Progenitor cell of endocrine pancreas (in vitro differentiated cells): ENCODE data around the gene MYRIP. TPM values are rescaled to one million over a fixed set of nuclear protein-coding genes. Genes with fewer than 3 reads are reported as not detected.
A peak's percentile ranks its signal among the peaks of the same experiment; 100 is the strongest.

Source experiments
- DNase-seq: peaks from one replicate; pipeline ENCODE4 v3.0.0; 2021; ENCODE audit warnings: low spot score; ENCODE audit not compliant: unreplicated experiment
- H3K27ac Mint-ChIP-seq: 2 replicates; pipeline ENCODE4 v1.8.0; 2021; ENCODE audit warnings: mild to moderate bottlenecking, moderate library complexity, mixed read lengths
- H3K27me3 Mint-ChIP-seq: 2 replicates; pipeline ENCODE4 v1.8.0; 2021; ENCODE audit warnings: mixed read lengths
- H3K36me3 Mint-ChIP-seq: 2 replicates; pipeline ENCODE4 v1.8.0; 2022; ENCODE audit warnings: mixed read lengths; ENCODE audit not compliant: insufficient read depth
- H3K4me1 Mint-ChIP-seq: 2 replicates; pipeline ENCODE4 v1.8.0; 2021; ENCODE audit warnings: low read depth, mixed read lengths
- H3K4me3 Mint-ChIP-seq: 2 replicates; pipeline ENCODE4 v1.8.0; 2021; ENCODE audit warnings: low read depth, mild to moderate bottlenecking, moderate library complexity, mixed read lengths
- H3K9me3 Mint-ChIP-seq: 2 replicates; pipeline ENCODE4 v1.8.0; 2021; ENCODE audit warnings: low read depth, mixed read lengths
- total RNA-seq: library from RNA; stranded (reverse); gene quantifications from 2 replicates; pipeline ENCODE4 v1.2.1, GENCODE V29; 2021
- TF ChIP-seq, protein P1 (sequence below): fragments of 200-600 bp; sonication (generic); IDR thresholded peaks from one replicate; pipeline ENCODE4 v1.5.0; 2021; ENCODE audit warnings: antibody characterized with exemption, mild to moderate bottlenecking; ENCODE audit not compliant: unreplicated experiment

Gene MYRIP
- total RNA-seq, 1 donor from 2014 or later, result 0.57 TPM

DNA sequence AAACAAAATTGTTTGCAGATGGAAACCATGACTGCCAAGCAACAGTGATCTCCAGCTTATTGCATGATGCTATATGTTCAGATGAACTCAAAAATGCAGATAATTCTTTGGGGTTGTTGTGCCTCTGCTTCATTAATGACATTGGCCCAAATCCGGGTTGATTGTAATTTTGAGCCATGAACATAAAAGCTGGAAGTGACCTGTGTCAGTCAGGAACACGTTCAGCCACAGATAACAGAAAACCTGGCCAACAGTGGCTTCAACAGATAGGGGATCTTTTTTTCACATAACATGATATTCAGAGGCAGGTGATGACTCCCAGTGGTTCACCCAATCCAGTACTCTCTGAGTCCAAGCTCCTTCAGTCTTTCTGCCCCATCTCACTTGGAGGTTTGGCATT lies 423.2 kb downstream of the MYRIP start:
- no peaks in the 10 kb centered on the region for H3K36me3 Mint-ChIP-seq
- peaks cover 2% of the 10 kb centered on the region for H3K9me3 Mint-ChIP-seq
- H3K4me3 Mint-ChIP-seq, result no peak overlapping the region
- H3K4me1 Mint-ChIP-seq, result no peaks in the 10 kb centered on the region
- DNase-seq, result no peak
- H3K27me3 Mint-ChIP-seq, result no peaks in the 10 kb centered on the region
- no peak overlapping the region for H3K27ac Mint-ChIP-seq
- TF ChIP-seq, protein P1, sequence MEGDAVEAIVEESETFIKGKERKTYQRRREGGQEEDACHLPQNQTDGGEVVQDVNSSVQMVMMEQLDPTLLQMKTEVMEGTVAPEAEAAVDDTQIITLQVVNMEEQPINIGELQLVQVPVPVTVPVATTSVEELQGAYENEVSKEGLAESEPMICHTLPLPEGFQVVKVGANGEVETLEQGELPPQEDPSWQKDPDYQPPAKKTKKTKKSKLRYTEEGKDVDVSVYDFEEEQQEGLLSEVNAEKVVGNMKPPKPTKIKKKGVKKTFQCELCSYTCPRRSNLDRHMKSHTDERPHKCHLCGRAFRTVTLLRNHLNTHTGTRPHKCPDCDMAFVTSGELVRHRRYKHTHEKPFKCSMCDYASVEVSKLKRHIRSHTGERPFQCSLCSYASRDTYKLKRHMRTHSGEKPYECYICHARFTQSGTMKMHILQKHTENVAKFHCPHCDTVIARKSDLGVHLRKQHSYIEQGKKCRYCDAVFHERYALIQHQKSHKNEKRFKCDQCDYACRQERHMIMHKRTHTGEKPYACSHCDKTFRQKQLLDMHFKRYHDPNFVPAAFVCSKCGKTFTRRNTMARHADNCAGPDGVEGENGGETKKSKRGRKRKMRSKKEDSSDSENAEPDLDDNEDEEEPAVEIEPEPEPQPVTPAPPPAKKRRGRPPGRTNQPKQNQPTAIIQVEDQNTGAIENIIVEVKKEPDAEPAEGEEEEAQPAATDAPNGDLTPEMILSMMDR, result no peak

DNA sequence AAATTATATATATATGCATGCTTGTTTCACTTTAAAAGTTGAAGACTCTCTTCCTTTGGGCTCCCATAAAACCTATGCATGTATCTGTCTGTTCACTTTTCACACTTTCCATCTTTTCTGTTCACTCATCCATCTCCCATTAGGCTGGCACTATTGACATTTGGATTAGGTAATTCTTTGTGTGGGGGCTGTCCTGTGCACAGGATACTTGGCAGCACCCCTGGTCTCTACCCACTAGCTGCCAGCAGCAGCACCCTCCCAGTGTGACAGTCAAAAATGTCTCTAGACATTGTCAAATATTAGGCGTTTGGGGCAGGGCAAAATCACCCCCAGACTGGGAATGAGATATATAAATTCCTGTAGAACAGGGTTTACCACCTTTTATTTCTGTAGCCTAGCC lies 427.8 kb downstream of the MYRIP start:
- peaks cover 2% of the 10 kb centered on the region for H3K9me3 Mint-ChIP-seq
- no peaks in the 10 kb centered on the region for H3K36me3 Mint-ChIP-seq
- peaks cover 2% of the 10 kb centered on the region for H3K4me1 Mint-ChIP-seq
- H3K27me3 Mint-ChIP-seq, result peaks cover 3% of the 10 kb centered on the region
- no peak overlapping the region for H3K27ac Mint-ChIP-seq
- TF ChIP-seq, protein P1, result no peak
- H3K4me3 Mint-ChIP-seq, result no peak overlapping the region
- no peak for DNase-seq

DNA sequence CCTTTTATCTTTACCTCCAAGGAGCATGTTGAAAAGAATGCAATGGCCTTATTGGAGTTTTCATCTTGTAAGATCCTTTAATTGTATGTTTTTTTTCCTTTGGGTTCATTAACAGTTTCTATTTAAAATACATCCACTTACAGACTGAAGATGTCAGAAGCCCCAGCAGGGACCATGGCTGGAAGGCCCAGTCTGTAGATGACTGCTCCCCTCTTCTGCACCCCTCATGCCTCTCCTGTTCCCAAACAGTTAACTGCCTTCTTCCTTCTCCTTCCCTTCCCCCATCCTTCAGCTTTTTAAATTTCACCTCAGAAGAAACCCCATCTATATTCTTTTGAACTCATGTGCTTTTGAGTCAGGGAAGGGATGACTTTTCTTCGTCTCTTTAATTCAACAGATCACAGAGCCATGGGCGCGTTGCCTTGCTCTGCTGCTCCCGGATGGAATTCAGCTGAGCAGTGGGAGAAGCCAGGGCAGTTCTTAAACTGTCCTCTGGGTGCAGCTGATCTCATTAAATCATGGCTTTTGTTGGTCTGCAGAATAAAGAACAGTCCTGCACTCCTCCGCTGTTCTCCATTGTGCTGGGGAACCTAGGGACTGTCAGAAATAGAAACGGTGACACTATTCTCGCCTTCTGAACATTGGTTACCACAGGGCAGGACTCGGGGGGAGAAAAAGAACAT lies 428.6 kb downstream of the MYRIP start:
- H3K9me3 Mint-ChIP-seq, result peaks cover 2% of the 10 kb centered on the region
- H3K27ac Mint-ChIP-seq, result peak overlapping the region; percentile 47
- H3K36me3 Mint-ChIP-seq, result no peaks in the 10 kb centered on the region
- H3K4me3 Mint-ChIP-seq, result no peak overlapping the region
- peaks cover 3% of the 10 kb centered on the region for H3K27me3 Mint-ChIP-seq
- peaks cover 2% of the 10 kb centered on the region for H3K4me1 Mint-ChIP-seq
- TF ChIP-seq, protein P1, result peak; percentile 51
- no peak for DNase-seq

DNA sequence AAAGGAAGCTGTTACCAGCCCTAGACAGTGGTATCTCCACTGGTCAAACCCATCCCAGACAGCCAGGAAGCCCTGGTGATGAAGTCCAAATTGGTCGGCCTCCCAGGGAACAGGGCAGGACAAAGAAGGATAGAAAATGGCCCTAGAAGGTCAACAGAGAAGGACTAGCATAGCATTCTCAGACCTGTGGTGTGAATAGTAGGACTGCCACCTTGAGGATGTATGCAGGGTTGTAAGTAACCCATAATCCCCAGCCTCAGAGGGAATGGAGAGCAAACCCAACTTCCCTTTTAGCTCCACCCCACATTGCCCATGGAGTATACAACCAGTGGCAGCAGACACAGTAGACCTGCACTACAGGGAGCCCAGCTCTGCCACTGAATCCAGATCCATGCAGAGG lies 431.5 kb downstream of the MYRIP start:
- H3K27ac Mint-ChIP-seq, result no peak overlapping the region
- H3K4me3 Mint-ChIP-seq, result no peak overlapping the region
- no peaks in the 10 kb centered on the region for H3K9me3 Mint-ChIP-seq
- TF ChIP-seq, protein P1, result no peak
- peaks cover 2% of the 10 kb centered on the region for H3K4me1 Mint-ChIP-seq
- DNase-seq, result no peak
- no peaks in the 10 kb centered on the region for H3K36me3 Mint-ChIP-seq
- peaks cover 3% of the 10 kb centered on the region for H3K27me3 Mint-ChIP-seq

DNA sequence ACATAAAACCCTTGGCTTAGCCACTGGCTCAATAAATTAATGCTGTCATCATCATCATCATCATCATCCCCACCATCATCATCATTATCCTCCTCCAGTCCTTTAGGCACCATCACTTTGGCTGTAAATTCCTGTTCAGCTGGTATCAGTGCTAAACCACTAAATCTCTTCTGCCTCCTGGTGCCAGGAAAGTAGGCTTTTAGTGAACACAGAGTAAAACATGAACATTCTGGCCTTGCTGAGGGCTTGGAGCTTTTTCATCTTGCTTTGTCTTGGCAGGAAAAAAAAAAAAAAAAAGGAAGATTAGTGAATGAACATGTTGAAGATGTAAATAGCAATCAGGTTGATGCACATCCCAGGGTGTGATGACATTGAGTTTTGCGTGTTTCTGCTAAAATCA lies 432.8 kb downstream of the MYRIP start:
- H3K4me1 Mint-ChIP-seq, result peaks cover 6% of the 10 kb centered on the region
- no peaks in the 10 kb centered on the region for H3K36me3 Mint-ChIP-seq
- no peak for DNase-seq
- H3K9me3 Mint-ChIP-seq, result no peaks in the 10 kb centered on the region
- no peak overlapping the region for H3K27ac Mint-ChIP-seq
- TF ChIP-seq, protein P1, result no peak
- H3K27me3 Mint-ChIP-seq, result peaks cover 3% of the 10 kb centered on the region
- no peak overlapping the region for H3K4me3 Mint-ChIP-seq
